ENCODE data around the gene SLC10A7. TPM values are rescaled to one million over a fixed set of nuclear protein-coding genes. Genes with fewer than 3 reads are reported as not detected.

The SLC10A7 gene
- total RNA-seq, 4 donors from 2014 or later: 12.0 to 56.1 (median 15.9) TPM

- intact Hi-C loops (cut with DNase I; ENCODE audit: low total_unique reads) (no loop called here), in situ Hi-C loops (cut with MboI; ENCODE audit: low pct_ligation_motif_present in 1 of 4, low pct_unique_long_range_greater_than_20kb in 1 of 4, low sequenced_read_pairs in 3 of 4) (no loop called here)
- Histone ChIP-seq H3K4me1 (no peaks in the 10 kb centered on the region), H3K27ac (no peak overlapping the region), H3K27me3 (no peaks in the 10 kb centered on the region), H3K9me3 (peaks cover 0 to 4% of the 10 kb centered on the region in 2 donors), H3K36me3 (no peaks in the 10 kb centered on the region), H3K4me3 (no peak overlapping the region)
- WGBS, 2 donors (ENCODE audit: low coverage in 1 of 2): 71 to 100% methylated on average over 2 of the region's 2 CpGs
- no peak for TF ChIP-seq CTCF (IDR thresholded peaks at IDR 0.05)
- TF ChIP-seq POLR2AphosphoS5 (IDR thresholded peaks at IDR 0.05): no peak
- no peak for TF ChIP-seq POLR2A (IDR thresholded peaks at IDR 0.05)
- TF ChIP-seq EP300 (IDR thresholded peaks at IDR 0.05; ENCODE audit: low read depth): no peak
- DNase-seq: no peak
Measured at GRCh38 chr4:146545102-146545501, 23.4 kb upstream of the SLC10A7 start.

- H3K4me3 ChIP-seq: no peak overlapping the region
- H3K4me1 ChIP-seq: no peaks in the 10 kb centered on the region
- H3K9me3 ChIP-seq: no peaks in the 10 kb centered on the region
- H3K27ac ChIP-seq: no peak overlapping the region
- no peak for DNase-seq
- in situ Hi-C loops (cut with MboI; ENCODE audit: low pct_ligation_motif_present in 1 of 4, low pct_unique_long_range_greater_than_20kb in 1 of 4, low sequenced_read_pairs in 3 of 4): no loop called here
- no peaks in the 10 kb centered on the region for H3K36me3 ChIP-seq
- TF ChIP-seq POLR2AphosphoS5 (IDR thresholded peaks at IDR 0.05) (no peak), EP300 (IDR thresholded peaks at IDR 0.05; ENCODE audit: low read depth) (no peak), CTCF (IDR thresholded peaks at IDR 0.05) (no peak), POLR2A (IDR thresholded peaks at IDR 0.05) (no peak)
- H3K27me3 ChIP-seq: no peaks in the 10 kb centered on the region
- intact Hi-C loops (cut with DNase I; ENCODE audit: low total_unique reads): no loop called here
Measured at GRCh38 chr4:146534178-146534577, 12.4 kb upstream of the SLC10A7 start.

- H3K27me3 ChIP-seq: no peaks in the 10 kb centered on the region
- H3K9me3 ChIP-seq: no peaks in the 10 kb centered on the region
- H3K36me3 ChIP-seq: no peaks in the 10 kb centered on the region
- DNase-seq: no peak
- in situ Hi-C loops (cut with MboI; ENCODE audit: low pct_ligation_motif_present in 1 of 4, low pct_unique_long_range_greater_than_20kb in 1 of 4, low sequenced_read_pairs in 3 of 4) (no loop called here), intact Hi-C loops (cut with DNase I; ENCODE audit: low total_unique reads) (no loop called here)
- no peak overlapping the region for H3K4me3 ChIP-seq
- TF ChIP-seq POLR2AphosphoS5 (IDR thresholded peaks at IDR 0.05) (no peak), EP300 (IDR thresholded peaks at IDR 0.05; ENCODE audit: low read depth) (no peak), CTCF (IDR thresholded peaks at IDR 0.05) (no peak), POLR2A (IDR thresholded peaks at IDR 0.05) (no peak)
- peaks cover 0 to 8% (median under 1%) of the 10 kb centered on the region in 4 donors for H3K4me1 ChIP-seq
- WGBS, 2 donors (ENCODE audit: low coverage in 1 of 2): 44% methylated on average over 2 of the region's 2 CpGs; no CpG with 5 or more reads in 1 of the 2 donors
- H3K27ac ChIP-seq: no peak overlapping the region
Measured at GRCh38 chr4:146525754-146526153, 4.0 kb upstream of the SLC10A7 start.

- no peaks in the 10 kb centered on the region for H3K36me3 ChIP-seq
- intact Hi-C loops (cut with DNase I; ENCODE audit: low total_unique reads): no loop called here
- no peak overlapping the region for H3K4me3 ChIP-seq
- no peaks in the 10 kb centered on the region for H3K27me3 ChIP-seq
- H3K4me1 ChIP-seq: peaks cover 5 to 18% (median 10%) of the 10 kb centered on the region in 4 donors
- no peaks in the 10 kb centered on the region for H3K9me3 ChIP-seq
- DNase-seq: no peak
- 88 to 90% methylated on average over 3 of the region's 3 CpGs for WGBS, 2 donors (ENCODE audit: low coverage in 1 of 2)
- in situ Hi-C loops (cut with MboI; ENCODE audit: low pct_ligation_motif_present in 1 of 4, low pct_unique_long_range_greater_than_20kb in 1 of 4, low sequenced_read_pairs in 3 of 4): no loop called here
- H3K27ac ChIP-seq: no peak overlapping the region
- TF ChIP-seq EP300 (IDR thresholded peaks at IDR 0.05; ENCODE audit: low read depth): no peak
Measured at GRCh38 chr4:146524663-146525062, 2.9 kb upstream of the SLC10A7 start.

GRCh38 chr4:146522869-146523205 is 1.1 kb upstream of the SLC10A7 start:
- no peak for DNase-seq
- H3K36me3 ChIP-seq: no peaks in the 10 kb centered on the region

More at GRCh38 chr4:146522869-146523205, 1.1 kb upstream of the SLC10A7 start:
- in situ Hi-C loops (cut with MboI; ENCODE audit: low pct_ligation_motif_present in 1 of 4, low pct_unique_long_range_greater_than_20kb in 1 of 4, low sequenced_read_pairs in 3 of 4) (no loop called here), intact Hi-C loops (cut with DNase I; ENCODE audit: low total_unique reads) (no loop called here)
- Histone ChIP-seq H3K27ac (peak overlapping the region; percentile 85 to 88 (median 86)), H3K4me3 (peak overlapping the region; percentile 66 to 94 (median 75)), H3K27me3 (no peaks in the 10 kb centered on the region), H3K4me1 (peaks cover 9 to 23% (median 12%) of the 10 kb centered on the region in 4 donors), H3K9me3 (no peaks in the 10 kb centered on the region)
- TF ChIP-seq CTCF (IDR thresholded peaks at IDR 0.05) (no peak), POLR2AphosphoS5 (IDR thresholded peaks at IDR 0.05) (no peak), POLR2A (IDR thresholded peaks at IDR 0.05) (no peak), EP300 (IDR thresholded peaks at IDR 0.05; ENCODE audit: low read depth) (no peak)
- WGBS, 2 donors (ENCODE audit: low coverage in 1 of 2): 2 to 10% methylated on average over 2 to 7 of the region's 7 CpGs
